Smooth muscle cell of the brain vasculature (primary cell): ENCODE measurements around the gene ADAMTS12.

Experiments
- DNase-seq: peaks from one replicate; pipeline ENCODE4 v3.0.0-alpha.2; 2012; ENCODE audit warnings: low read depth, low spot score

The ADAMTS12 gene

GRCh38 chr5:33763435-33763834 lies 128.4 kb downstream of the ADAMTS12 start:
- no peak for DNase-seq

- DNase-seq: no peak
These were observed 128.9 kb downstream of the ADAMTS12 start for GRCh38 chr5:33762859-33763258.

GRCh38 chr5:33761139-33761538 lies 130.7 kb downstream of the ADAMTS12 start:
- DNase-seq: no peak

DNA sequence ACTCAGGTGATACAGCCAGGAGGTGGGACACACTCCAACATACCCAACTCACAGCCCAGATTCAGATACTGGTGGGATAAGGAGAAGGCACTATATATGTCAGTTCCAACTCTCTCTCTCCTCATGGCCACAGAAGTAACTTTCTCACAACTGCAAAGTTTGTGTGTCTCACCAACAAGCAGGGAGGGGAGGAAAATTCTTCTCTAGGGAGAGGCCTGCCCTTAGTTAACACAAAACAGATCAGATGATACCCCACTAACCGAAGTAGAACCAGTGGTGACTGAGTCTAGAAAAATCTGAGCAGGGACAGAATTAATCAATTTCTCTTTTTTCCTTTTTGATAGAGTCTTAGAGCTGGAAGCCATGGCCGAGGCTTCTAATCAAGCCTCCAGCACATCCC lies 133.1 kb downstream of the ADAMTS12 start:
- DNase-seq: no peak

DNA sequence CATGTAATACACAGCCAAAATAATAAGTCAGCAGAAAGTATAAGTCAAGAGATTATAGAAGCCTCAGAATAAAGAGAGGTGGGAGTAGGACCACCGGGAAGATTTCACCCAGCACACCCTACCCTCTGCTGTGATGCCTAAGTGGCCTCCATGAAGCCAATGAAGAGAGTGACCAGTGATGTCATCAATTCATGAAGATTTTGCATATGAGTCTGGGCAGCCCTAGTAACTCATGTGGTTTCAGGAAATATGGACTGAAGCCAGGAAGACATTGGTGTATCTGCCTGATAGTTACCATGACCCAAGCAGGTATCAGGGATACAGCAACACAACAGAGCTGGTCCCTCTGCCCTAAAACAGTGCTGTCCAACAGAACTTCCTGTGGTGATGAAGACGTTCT lies 135.3 kb downstream of the ADAMTS12 start:
- DNase-seq: no peak

GRCh38 chr5:33755231-33755630 lies 136.6 kb downstream of the ADAMTS12 start:
- DNase-seq: no peak

- DNase-seq: no peak
These were observed 138.1 kb downstream of the ADAMTS12 start for GRCh38 chr5:33753704-33754103.

DNA sequence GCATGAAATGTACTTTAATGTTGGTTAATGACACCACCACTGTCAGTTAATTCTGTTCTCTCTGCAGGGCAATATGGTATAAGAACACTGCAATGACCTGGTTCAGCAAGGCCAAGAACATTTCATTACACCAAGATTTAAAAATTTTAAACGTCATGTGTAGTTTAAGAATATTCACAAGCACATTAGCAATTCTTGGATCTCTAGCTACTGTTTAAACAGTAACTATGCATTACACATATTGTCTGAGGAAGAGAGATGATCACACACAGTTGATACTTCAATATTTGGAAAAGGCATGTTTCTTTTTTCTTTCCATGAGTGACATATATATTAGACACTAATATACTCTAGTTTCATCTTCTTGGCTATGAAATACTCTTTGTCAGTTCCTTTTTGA lies 143.0 kb downstream of the ADAMTS12 start:
- DNase-seq: no peak

DNA sequence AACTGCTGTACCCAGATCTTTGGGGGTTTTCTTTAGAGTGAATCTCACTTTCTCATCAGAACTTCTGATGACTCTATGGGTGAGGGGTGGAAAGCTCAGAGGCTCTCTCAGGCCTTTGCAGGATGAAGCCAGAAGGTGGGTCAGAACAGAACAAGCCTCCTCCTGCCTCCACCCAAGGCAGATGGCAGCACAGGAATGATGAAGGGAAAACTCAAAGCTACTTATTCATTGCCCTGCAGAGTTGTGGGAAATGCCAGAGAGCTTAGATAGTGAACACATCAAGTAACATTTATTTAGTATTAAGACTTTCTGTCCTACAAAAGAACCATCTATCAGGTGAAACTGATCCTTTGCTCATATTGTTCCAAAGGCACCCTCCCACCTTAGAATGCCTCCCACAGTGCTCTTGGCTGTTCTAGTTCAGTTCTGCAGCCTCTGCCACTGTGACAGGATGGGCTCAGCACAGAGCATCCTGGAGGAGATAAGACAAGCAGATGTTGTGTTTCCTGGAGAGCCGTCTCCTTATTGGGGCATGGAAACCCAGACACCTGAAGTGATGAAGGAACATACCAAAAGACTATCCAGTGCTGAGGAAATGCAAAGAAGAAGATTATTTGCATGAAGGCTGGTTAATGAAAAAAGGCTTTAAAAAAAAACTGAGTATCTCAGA lies 146.6 kb downstream of the ADAMTS12 start:
- DNase-seq: no peak

- no peak for DNase-seq
These were observed 148.7 kb downstream of the ADAMTS12 start for GRCh38 chr5:33743099-33743498.

DNA sequence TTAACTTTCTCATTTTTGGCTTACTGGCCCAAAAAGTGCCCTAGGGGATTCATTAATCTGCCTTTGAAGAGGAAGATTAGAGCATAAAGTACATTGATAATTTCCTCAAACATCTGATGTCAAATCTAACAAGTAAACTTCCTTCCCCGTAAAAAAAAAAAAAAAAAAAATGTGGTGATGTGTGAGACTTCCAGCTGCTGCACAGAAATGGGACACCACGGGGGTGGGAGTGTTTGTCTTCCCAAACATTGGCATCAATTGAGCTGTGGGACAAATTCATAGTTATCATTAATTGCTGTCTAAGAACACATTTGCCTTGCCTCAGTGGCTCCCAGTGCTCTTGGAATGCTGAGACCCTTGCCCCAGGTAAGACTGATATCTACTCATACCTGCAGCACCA lies 149.6 kb downstream of the ADAMTS12 start:
- DNase-seq: no peak

GRCh38 chr5:33738967-33739366 lies 152.8 kb downstream of the ADAMTS12 start:
- DNase-seq: no peak

DNA sequence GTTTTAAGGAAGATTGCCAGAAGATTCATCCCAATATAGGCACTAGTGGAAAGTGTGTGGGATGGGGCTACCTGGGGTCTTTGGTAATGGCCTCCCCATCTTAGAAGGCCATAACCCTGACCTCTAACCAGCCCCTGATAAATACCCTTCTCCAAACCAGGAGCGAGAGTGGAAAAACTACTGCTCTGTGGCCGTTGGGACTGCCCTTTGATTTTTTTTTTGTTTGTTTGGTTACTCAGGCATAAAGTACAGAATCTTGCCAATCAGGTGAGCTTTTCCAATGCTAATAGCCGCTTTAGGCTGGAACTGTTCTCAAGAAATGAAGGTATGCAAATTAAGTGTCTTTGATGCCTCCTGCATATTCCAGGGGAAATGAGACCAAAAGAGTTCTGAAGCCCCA lies 153.7 kb downstream of the ADAMTS12 start:
- DNase-seq: no peak

GRCh38 chr5:33737697-33738096 lies 154.1 kb downstream of the ADAMTS12 start:
- no peak for DNase-seq

DNA sequence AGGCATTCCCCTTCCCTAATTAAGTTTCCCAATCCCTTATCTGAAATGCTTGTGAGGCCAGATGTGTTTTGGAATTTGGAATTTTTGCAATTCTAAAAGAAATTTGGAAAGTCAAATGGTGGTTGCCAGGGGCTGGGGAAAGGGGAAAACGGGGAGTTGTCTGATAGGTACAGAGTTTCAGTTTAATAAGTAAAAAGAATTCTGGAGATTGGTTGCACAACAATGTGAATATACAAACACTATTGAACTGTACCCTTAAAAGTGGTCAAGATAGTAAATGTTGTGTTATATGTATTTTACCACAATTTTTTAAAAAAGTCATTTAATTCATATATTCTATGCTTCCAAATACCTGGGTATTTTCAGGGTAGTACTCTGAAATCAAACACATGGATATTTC lies 154.5 kb downstream of the ADAMTS12 start:
- DNase-seq: no peak

DNA sequence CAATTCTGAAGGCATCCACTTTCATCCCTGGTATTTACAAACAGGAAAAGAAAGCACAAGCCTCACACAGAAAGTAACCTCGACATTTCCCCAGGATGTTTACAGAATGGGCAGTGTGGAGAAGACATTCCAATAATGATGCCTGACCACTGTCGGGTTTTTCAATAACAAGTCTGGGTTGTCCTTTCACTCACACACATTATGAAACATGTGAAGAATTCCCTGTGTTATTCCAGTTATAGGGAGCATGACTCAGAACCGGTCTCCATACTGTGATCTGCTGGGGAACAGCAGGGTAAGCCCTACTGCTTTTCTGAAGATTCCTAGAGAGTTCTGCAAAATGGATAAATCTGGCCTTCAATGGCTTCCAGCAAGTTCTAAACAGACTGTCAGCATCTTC lies 155.3 kb downstream of the ADAMTS12 start:
- peak; percentile 76 for DNase-seq

DNA sequence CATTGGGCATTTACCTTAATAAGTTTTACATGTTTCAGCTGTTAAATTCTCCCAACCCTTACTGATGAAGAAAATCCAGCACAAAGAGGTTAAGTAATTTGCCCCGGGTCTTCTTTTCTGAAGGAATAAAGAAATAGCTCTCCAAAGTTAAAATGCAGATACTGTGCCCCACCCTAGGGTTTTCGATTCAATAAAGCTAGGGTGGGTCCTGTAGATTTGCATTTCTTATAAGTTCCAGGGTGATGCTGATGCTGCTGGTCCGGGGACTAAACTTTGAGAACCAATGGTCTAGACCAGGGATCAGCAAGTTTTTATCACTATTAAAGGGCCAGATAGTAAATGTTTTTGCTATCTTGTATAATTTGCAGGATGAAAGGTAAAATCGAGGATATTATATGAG lies 156.7 kb downstream of the ADAMTS12 start:
- DNase-seq: no peak

- no peak for DNase-seq
These were observed 157.3 kb downstream of the ADAMTS12 start for GRCh38 chr5:33734537-33734936.

GRCh38 chr5:33733225-33733624 lies 158.6 kb downstream of the ADAMTS12 start:
- DNase-seq: no peak

DNA sequence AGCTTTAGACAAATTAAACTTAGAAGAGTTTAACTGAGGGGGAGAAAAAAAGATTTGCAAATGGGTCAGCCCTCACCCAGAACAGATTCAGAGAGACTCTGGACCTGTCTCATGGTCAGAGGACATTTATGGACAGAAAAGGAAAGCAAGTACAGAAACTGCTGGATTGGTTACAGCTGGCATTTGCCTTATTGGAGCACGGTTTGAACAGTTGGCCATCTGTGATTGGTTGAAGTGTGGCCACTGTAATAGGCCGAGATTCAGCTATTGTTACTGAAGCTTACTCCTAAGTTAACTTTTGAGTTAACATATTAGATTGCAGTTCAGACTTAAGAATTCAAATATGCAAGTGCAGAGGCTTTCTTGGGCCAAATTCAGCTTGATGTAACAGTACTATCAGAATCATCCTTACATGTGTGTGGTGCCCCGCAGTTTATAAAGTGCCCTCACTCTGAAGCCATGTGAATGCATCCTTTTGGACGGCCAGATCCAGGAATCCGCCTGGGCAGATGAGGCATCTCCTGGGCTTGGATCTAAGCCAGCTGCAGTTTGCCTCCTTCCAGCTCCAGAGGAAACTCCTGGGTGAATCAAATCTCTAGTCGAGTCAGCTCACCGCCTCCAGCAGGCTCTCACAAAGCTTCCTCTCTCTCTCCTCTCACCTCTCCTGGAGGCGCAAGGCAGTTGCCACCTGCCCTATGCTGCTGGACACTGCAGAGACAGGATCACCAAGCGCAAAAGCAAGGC lies 165.2 kb downstream of the ADAMTS12 start:
- DNase-seq: no peak

DNA sequence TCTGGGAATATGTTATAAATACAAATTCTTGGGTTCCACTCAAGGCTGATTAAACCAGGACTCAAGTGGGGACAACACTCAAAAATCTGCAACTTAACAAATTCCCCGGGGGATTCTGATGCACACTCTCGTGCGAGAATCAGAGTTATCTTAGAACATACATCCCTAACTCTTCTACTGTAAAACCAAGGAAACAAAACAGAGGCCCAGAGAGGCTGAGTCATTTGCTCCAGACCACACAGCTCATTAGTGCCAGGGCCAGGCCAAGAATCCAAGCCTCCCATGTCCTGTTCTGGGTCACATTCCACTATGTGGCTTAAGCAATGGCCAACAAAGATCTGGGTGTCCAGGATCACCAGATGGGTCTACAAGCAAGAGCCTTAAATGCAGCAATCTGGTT lies 166.0 kb downstream of the ADAMTS12 start:
- no peak for DNase-seq

DNA sequence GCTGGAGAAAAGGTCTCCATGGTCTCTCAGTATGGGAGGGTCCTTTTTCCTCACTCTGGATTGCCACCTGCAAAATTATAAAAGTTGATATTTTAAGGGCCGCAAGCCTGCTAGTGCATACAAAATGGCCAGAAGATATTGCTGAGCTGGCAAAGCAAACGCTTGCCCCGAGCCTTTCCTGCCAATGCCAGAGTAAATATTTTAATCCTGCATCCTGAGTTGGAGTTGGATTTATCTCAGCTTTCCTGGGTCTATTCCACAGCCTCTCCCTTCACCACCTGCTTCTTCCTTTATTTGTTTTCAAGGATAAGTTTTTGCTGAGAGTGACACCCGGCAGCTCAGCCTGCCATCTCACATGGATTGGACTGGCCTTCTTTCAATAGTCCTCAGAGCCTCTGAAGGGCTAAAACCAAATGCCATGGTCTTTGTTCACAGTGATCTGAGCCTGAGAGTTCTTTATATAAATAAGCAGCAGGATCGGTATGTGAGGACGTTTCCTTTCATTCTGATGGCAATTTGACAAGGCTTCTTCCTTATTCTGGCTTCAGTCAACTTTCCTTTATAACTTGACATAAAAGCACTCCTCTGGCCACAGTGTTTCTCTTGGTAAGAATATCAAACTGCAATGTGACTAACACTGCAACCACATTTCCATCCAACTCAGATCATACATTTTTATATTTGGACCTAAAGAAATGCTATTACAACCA lies 170.1 kb downstream of the ADAMTS12 start:
- DNase-seq: no peak

GRCh38 chr5:33720176-33720575 lies 171.6 kb downstream of the ADAMTS12 start:
- DNase-seq: no peak
